ENCODE measurements around the gene FBXW7.

DNA sequence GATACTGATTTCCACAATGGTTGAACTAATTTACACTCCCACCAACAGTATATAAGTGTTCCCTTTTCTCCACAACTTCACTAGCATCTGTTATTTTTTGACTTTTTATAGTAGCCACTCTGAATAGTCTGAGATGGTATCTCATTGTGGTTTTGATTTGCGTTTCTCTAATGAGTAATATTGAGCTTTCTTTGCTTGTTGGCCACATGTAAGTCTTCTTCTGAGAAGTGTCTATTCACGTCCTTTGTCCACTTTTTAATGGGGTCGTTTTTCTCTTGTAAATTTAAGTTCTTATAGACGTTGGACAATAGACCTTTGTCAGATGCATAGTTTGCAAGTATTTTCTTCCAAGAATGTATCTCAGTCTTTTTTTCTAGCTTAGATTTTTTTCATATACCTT, 10.0 kb downstream of the FBXW7 start:
- TF ChIP-seq, protein P1, sequence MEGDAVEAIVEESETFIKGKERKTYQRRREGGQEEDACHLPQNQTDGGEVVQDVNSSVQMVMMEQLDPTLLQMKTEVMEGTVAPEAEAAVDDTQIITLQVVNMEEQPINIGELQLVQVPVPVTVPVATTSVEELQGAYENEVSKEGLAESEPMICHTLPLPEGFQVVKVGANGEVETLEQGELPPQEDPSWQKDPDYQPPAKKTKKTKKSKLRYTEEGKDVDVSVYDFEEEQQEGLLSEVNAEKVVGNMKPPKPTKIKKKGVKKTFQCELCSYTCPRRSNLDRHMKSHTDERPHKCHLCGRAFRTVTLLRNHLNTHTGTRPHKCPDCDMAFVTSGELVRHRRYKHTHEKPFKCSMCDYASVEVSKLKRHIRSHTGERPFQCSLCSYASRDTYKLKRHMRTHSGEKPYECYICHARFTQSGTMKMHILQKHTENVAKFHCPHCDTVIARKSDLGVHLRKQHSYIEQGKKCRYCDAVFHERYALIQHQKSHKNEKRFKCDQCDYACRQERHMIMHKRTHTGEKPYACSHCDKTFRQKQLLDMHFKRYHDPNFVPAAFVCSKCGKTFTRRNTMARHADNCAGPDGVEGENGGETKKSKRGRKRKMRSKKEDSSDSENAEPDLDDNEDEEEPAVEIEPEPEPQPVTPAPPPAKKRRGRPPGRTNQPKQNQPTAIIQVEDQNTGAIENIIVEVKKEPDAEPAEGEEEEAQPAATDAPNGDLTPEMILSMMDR (IDR thresholded peaks at IDR 0.05; ENCODE audit: low read depth, low read length) = no peak
- TF ChIP-seq POLR2A (IDR thresholded peaks at IDR 0.05; ENCODE audit: extremely low read depth, insufficient read length) (no peak), MYC (IDR thresholded peaks at IDR 0.05; ENCODE audit: low read depth, low read length) (no peak)
- TF ChIP-seq, protein P2, sequence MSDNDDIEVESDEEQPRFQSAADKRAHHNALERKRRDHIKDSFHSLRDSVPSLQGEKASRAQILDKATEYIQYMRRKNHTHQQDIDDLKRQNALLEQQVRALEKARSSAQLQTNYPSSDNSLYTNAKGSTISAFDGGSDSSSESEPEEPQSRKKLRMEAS (IDR thresholded peaks at IDR 0.05; ENCODE audit: low read depth, low read length) = no peak

Data from NB4 (cell line).